Caki2 (cell line): ENCODE results near the gene ZMAT3. TPM values are rescaled to one million over a fixed set of nuclear protein-coding genes. Genes with fewer than 3 reads are reported as not detected.
A peak's percentile ranks its signal among the peaks of the same experiment; 100 is the strongest.
"Not testable (repeated sequence)": the region's sequence is repeated elsewhere in the genome, so short reads cannot be mapped to it uniquely, and the experiment has no call there.

Source experiments
- DNase-seq: peaks from one replicate; pipeline ENCODE4 v3.0.0-alpha.2; 2015; ENCODE audit warnings: low read depth
- in situ Hi-C: cut with HindIII; loops from 2 replicates; pipeline ENCODE4 v1.10.0; 2016; ENCODE audit warnings: low sequenced_read_pairs, low pct_unique_long_range_greater_than_20kb, mixed read lengths
- total RNA-seq: library from RNA; depleted of rRNA; stranded (reverse); fragments of >200 nt; shearing (Covaris generic); gene quantifications from 2 replicates; pipeline ENCODE4 v1.2.3, GENCODE V29; 2014; ENCODE audit warnings: low replicate concordance; rRNA removed

ZMAT3 gene
- 6.2 and 9.8 TPM in 2 replicates for total RNA-seq

GRCh38 chr3:179071323-179072099, at the start of gene ZMAT3:
TSS of gene ZMAT3 (minus strand) at chr3:179071809. CDS start at chr3:179067752, 4,057 bp downstream.
- DNase-seq = peak; percentile 83
- in situ Hi-C loops = no loop called here

- no peak for DNase-seq
- in situ Hi-C loops = no loop called here
These were observed 45.2 kb upstream of the ZMAT3 start for GRCh38 chr3:179116816-179117215.

GRCh38 chr3:179115444-179115843, 43.8 kb upstream of the ZMAT3 start:
- not testable (repeated sequence) for DNase-seq

GRCh38 chr3:179113903-179114302, 42.3 kb upstream of the ZMAT3 start:
- in situ Hi-C loops = no loop called here
- no peak for DNase-seq

More at GRCh38 chr3:179115444-179115843, 43.8 kb upstream of the ZMAT3 start:
- in situ Hi-C loops = not testable (repeated sequence)

GRCh38 chr3:179108086-179108485, 36.5 kb upstream of the ZMAT3 start:
- no peak for DNase-seq
- in situ Hi-C loops = no loop called here

- in situ Hi-C loops = no loop called here
- DNase-seq = no peak
These were observed 36.0 kb upstream of the ZMAT3 start for GRCh38 chr3:179107617-179108016.

GRCh38 chr3:179105881-179106280, 34.3 kb upstream of the ZMAT3 start:
- DNase-seq = no peak
- in situ Hi-C loops = no loop called here

- DNase-seq = peak; percentile 22
- in situ Hi-C loops = no loop called here
These were observed 29.0 kb upstream of the ZMAT3 start for GRCh38 chr3:179100652-179101051.

GRCh38 chr3:179098388-179099077, 26.9 kb upstream of the ZMAT3 start:
- DNase-seq = no peak

GRCh38 chr3:179093807-179094206, 22.2 kb upstream of the ZMAT3 start:
- no peak for DNase-seq
- in situ Hi-C loops = no loop called here

More at GRCh38 chr3:179098388-179099077, 26.9 kb upstream of the ZMAT3 start:
- in situ Hi-C loops = no loop called here

GRCh38 chr3:179091113-179091512, 19.5 kb upstream of the ZMAT3 start:
- in situ Hi-C loops = no loop called here
- no peak for DNase-seq

- in situ Hi-C loops = no loop called here
- DNase-seq = no peak
These were observed 16.7 kb upstream of the ZMAT3 start for GRCh38 chr3:179088306-179088705.

- in situ Hi-C loops = no loop called here
- no peak for DNase-seq
These were observed 12.4 kb upstream of the ZMAT3 start for GRCh38 chr3:179083977-179084376.

- no peak for DNase-seq
- in situ Hi-C loops = no loop called here
These were observed 10.8 kb upstream of the ZMAT3 start for GRCh38 chr3:179082416-179082815.

- DNase-seq = no peak
- in situ Hi-C loops = no loop called here
These were observed 10.3 kb upstream of the ZMAT3 start for GRCh38 chr3:179081885-179082284.

GRCh38 chr3:179079537-179079936, 7.9 kb upstream of the ZMAT3 start:
- in situ Hi-C loops = no loop called here
- no peak for DNase-seq

GRCh38 chr3:179076243-179077027, 4.8 kb upstream of the ZMAT3 start:
- no peak for DNase-seq
- in situ Hi-C loops = no loop called here

GRCh38 chr3:179074656-179075055, 3.0 kb upstream of the ZMAT3 start:
- in situ Hi-C loops = no loop called here
- no peak for DNase-seq

- in situ Hi-C loops = no loop called here
- no peak for DNase-seq
These were observed 2.2 kb upstream of the ZMAT3 start for GRCh38 chr3:179073816-179074215.
